HepG2 (cell line): Measurements from ENCODE around the gene ZNF446. TPM values are rescaled to one million over a fixed set of nuclear protein-coding genes. Genes with fewer than 3 reads are reported as not detected.

Experiments used
- CBFB ChIP-seq: sonication (generic); formaldehyde crosslinking; IDR thresholded peaks from 2 replicates; pipeline ENCODE4 v1.4.0; 2020; ENCODE audit warnings: missing genetic modification reagents
- ETV6 ChIP-seq: sonication (generic); formaldehyde crosslinking; conservative IDR thresholded peaks from 2 replicates; pipeline ENCODE4 v1.4.0; 2020; ENCODE audit warnings: missing genetic modification reagents
- KDM4B ChIP-seq: sonication (generic); formaldehyde crosslinking; IDR thresholded peaks from 2 replicates; pipeline ENCODE4 v1.4.0; 2020; ENCODE audit warnings: missing genetic modification reagents
- KDM5A ChIP-seq: fragments of 200-600 bp; sonication (generic); IDR thresholded peaks from 2 replicates; pipeline ENCODE4 v1.7.0; 2018; ENCODE audit warnings: antibody characterized with exemption, mild to moderate bottlenecking, low read length, borderline replicate concordance
- SMYD3 ChIP-seq: sonication (generic); formaldehyde crosslinking; IDR thresholded peaks from 2 replicates; pipeline ENCODE4 v1.8.1; 2023; ENCODE audit warnings: mild to moderate bottlenecking, missing genetic modification reagents
- SNAI1 ChIP-seq: sonication (generic); formaldehyde crosslinking; IDR thresholded peaks from 2 replicates; pipeline ENCODE4 v1.5.0; 2020; ENCODE audit warnings: mild to moderate bottlenecking, missing genetic modification reagents, borderline replicate concordance
- TSC22D2 ChIP-seq: sonication (generic); formaldehyde crosslinking; IDR thresholded peaks from 2 replicates; pipeline ENCODE4 v1.5.1; 2020; ENCODE audit warnings: missing genetic modification reagents, mild to moderate bottlenecking, borderline replicate concordance
- ZNF367 ChIP-seq: sonication (generic); formaldehyde crosslinking; IDR thresholded peaks from 2 replicates; pipeline ENCODE4 v1.4.0; 2020; ENCODE audit warnings: missing genetic modification reagents, borderline replicate concordance
- ZNF530 ChIP-seq: sonication (generic); formaldehyde crosslinking; IDR thresholded peaks from 2 replicates; pipeline ENCODE4 v1.5.0; 2020; ENCODE audit warnings: low read depth, mild to moderate bottlenecking, missing genetic modification reagents
- ZNF570 ChIP-seq: sonication (generic); formaldehyde crosslinking; IDR thresholded peaks from 2 replicates; pipeline ENCODE4 v1.4.0; 2020; ENCODE audit warnings: mild to moderate bottlenecking, missing genetic modification reagents, borderline replicate concordance
- polyA plus RNA-seq, 8 experiments: library from polyadenylated mRNA; depleted of rRNA in 3 of 8; stranded (reverse) in 7 of 8; unstranded in 1 of 8; fragments of >200 nt; fragmentation: Illumina TruSeq in 4 of 8; extraction: Trizol in 4 of 8; gene quantifications; 2 replicates each; pipeline versions ENCODE4 v1.2.1 to v1.2.3, GENCODE V29; 2011 to 2016; ENCODE audit warnings: low read depth in 4 of 8, missing spikeins in 1 of 8, mixed read lengths in 1 of 8; ENCODE audit not compliant: insufficient read depth in 1 of 8
- total RNA-seq, 5 experiments: library from RNA; depleted of rRNA; stranded (reverse); fragments of >200 nt; fragmentation: Illumina TruSeq; extraction: Trizol; gene quantifications; 2 replicates each; pipeline ENCODE4 v1.2.3, GENCODE V29; 2016; ENCODE audit warnings: low read depth in 1 of 5
- TF ChIP-seq, protein P1 (sequence below): sonication (generic); formaldehyde crosslinking; IDR thresholded peaks from 2 replicates; pipeline ENCODE4 v1.4.0; 2020; ENCODE audit warnings: mild to moderate bottlenecking, missing genetic modification reagents, borderline replicate concordance
- TF ChIP-seq, protein P2 (sequence below): fragments of 450-650 bp; IDR thresholded peaks from 2 replicates; pipeline ENCODE4 v1.6.1; 2017
- TF ChIP-seq, protein P3 (sequence below): sonication (generic); formaldehyde crosslinking; IDR thresholded peaks from 2 replicates; pipeline ENCODE4 v1.5.0; 2020; ENCODE audit warnings: mild to moderate bottlenecking, missing genetic modification reagents, borderline replicate concordance
- TF ChIP-seq, protein P4 (sequence below), 2 experiments: sonication (generic) in 1 of 2; formaldehyde crosslinking in 1 of 2; IDR thresholded peaks; 2 replicates each; pipeline versions ENCODE4 v1.5.1 to v1.6.1; 2011 to 2020; ENCODE audit warnings: borderline replicate concordance in 1 of 2, low read depth in 1 of 2, low read length in 1 of 2, mild to moderate bottlenecking in 1 of 2, missing genetic modification reagents in 1 of 2, moderate library complexity in 1 of 2
- TF ChIP-seq, protein P5 (sequence below): sonication (generic); formaldehyde crosslinking; IDR thresholded peaks from 2 replicates; pipeline ENCODE4 v1.4.0; 2020; ENCODE audit warnings: missing genetic modification reagents

ZNF446 gene
- total and polyA plus RNA-seq, 2 of the 13 experiments (the other 11 are each of a cell fraction or from before 2014, with no cell fraction given), result 3.0 to 3.6 TPM

DNA sequence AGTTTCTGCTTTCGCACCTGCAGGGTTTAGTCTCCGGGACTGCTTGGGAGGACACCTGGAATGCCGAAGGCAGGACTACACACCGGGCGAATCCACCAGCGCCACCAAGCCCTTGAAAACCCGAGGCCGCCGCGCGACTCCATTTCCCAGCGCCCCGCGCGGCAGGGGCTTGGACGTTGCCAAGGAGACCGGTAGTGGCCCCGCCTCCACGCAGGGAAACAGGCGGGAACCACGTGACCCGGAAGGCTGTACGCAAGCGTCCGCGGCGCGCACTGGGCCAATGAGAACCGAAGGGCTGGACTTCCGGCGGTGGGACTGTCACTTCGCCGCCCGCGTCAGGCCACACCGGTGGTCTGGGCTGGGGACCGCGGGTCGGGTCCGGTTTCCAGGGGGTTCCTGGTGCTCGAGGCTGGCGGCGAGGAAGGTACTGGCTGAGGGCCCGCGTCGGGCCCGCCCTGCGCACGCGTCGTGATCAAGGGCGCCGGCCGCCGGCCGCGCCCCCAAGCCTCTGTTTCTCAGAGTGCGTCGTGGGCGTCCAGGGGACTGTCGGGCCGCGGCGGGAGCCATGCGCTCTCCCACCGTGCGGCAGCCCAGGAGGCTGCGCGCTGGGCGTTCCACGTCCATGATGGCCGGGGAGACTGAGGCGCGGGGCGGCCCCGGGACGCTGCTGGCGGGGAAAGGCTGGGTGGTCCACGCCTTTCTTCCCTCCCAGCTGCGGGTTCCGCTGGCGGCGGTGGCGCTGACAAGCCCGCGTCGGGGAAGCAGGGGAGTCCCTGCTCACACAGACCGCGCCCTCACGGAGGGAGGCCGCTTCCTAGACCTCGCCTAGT lies 9.2 kb upstream of the ZNF446 start, which contains the start of gene ZNF324 (continued):
- TF ChIP-seq, protein P1, sequence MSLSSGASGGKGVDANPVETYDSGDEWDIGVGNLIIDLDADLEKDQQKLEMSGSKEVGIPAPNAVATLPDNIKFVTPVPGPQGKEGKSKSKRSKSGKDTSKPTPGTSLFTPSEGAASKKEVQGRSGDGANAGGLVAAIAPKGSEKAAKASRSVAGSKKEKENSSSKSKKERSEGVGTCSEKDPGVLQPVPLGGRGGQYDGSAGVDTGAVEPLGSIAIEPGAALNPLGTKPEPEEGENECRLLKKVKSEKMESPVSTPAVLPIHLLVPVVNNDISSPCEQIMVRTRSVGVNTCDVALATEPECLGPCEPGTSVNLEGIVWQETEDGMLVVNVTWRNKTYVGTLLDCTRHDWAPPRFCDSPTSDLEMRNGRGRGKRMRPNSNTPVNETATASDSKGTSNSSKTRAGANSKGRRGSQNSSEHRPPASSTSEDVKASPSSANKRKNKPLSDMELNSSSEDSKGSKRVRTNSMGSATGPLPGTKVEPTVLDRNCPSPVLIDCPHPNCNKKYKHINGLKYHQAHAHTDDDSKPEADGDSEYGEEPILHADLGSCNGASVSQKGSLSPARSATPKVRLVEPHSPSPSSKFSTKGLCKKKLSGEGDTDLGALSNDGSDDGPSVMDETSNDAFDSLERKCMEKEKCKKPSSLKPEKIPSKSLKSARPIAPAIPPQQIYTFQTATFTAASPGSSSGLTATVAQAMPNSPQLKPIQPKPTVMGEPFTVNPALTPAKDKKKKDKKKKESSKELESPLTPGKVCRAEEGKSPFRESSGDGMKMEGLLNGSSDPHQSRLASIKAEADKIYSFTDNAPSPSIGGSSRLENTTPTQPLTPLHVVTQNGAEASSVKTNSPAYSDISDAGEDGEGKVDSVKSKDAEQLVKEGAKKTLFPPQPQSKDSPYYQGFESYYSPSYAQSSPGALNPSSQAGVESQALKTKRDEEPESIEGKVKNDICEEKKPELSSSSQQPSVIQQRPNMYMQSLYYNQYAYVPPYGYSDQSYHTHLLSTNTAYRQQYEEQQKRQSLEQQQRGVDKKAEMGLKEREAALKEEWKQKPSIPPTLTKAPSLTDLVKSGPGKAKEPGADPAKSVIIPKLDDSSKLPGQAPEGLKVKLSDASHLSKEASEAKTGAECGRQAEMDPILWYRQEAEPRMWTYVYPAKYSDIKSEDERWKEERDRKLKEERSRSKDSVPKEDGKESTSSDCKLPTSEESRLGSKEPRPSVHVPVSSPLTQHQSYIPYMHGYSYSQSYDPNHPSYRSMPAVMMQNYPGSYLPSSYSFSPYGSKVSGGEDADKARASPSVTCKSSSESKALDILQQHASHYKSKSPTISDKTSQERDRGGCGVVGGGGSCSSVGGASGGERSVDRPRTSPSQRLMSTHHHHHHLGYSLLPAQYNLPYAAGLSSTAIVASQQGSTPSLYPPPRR, result no peak; the same call in 1 of the 2 replicates
- TF ChIP-seq ZNF570, result no peak
- TF ChIP-seq CBFB (CRISPR knock-in tag), result no peak
- no peak for TF ChIP-seq SMYD3 (CRISPR knock-in tag)
- no peak for TF ChIP-seq SNAI1 (CRISPR knock-in tag)
- TF ChIP-seq ZNF367 (CRISPR knock-in tag), result no peak
- TF ChIP-seq KDM5A, result peak; percentile 50; the same call in 1 of the 2 replicates
- peak; percentile 49; the same call in 1 of the 2 replicates for TF ChIP-seq KDM4B
- TF ChIP-seq, protein P2, sequence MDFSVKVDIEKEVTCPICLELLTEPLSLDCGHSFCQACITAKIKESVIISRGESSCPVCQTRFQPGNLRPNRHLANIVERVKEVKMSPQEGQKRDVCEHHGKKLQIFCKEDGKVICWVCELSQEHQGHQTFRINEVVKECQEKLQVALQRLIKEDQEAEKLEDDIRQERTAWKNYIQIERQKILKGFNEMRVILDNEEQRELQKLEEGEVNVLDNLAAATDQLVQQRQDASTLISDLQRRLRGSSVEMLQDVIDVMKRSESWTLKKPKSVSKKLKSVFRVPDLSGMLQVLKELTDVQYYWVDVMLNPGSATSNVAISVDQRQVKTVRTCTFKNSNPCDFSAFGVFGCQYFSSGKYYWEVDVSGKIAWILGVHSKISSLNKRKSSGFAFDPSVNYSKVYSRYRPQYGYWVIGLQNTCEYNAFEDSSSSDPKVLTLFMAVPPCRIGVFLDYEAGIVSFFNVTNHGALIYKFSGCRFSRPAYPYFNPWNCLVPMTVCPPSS, result no peak
- no peak; the same call in 1 of the 2 replicates for TF ChIP-seq TSC22D2 (CRISPR knock-in tag)
- TF ChIP-seq, protein P3, sequence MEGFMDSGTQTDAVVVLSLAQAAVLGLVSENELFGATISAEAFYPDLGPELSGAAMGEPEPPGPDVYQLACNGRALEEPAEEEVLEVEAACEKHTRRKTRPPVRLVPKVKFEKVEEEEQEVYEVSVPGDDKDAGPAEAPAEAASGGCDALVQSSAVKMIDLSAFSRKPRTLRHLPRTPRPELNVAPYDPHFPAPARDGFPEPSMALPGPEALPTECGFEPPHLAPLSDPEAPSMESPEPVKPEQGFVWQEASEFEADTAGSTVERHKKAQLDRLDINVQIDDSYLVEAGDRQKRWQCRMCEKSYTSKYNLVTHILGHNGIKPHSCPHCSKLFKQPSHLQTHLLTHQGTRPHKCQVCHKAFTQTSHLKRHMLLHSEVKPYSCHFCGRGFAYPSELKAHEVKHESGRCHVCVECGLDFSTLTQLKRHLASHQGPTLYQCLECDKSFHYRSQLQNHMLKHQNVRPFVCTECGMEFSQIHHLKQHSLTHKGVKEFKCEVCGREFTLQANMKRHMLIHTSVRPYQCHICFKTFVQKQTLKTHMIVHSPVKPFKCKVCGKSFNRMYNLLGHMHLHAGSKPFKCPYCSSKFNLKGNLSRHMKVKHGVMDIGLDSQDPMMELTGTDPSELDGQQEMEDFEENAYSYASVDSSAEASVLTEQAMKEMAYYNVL, result no peak
- TF ChIP-seq, protein P4, sequence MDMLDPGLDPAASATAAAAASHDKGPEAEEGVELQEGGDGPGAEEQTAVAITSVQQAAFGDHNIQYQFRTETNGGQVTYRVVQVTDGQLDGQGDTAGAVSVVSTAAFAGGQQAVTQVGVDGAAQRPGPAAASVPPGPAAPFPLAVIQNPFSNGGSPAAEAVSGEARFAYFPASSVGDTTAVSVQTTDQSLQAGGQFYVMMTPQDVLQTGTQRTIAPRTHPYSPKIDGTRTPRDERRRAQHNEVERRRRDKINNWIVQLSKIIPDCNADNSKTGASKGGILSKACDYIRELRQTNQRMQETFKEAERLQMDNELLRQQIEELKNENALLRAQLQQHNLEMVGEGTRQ (IDR thresholded peaks at IDR 0.05; ENCODE audit: low read depth, low read length), result peak; percentile 94
- TF ChIP-seq, protein P4 (CRISPR knock-in tag; IDR thresholded peaks at IDR 0.05; ENCODE audit: borderline replicate concordance), result peak; percentile 95; the same call in 1 of the 2 replicates
- TF ChIP-seq, protein P5, sequence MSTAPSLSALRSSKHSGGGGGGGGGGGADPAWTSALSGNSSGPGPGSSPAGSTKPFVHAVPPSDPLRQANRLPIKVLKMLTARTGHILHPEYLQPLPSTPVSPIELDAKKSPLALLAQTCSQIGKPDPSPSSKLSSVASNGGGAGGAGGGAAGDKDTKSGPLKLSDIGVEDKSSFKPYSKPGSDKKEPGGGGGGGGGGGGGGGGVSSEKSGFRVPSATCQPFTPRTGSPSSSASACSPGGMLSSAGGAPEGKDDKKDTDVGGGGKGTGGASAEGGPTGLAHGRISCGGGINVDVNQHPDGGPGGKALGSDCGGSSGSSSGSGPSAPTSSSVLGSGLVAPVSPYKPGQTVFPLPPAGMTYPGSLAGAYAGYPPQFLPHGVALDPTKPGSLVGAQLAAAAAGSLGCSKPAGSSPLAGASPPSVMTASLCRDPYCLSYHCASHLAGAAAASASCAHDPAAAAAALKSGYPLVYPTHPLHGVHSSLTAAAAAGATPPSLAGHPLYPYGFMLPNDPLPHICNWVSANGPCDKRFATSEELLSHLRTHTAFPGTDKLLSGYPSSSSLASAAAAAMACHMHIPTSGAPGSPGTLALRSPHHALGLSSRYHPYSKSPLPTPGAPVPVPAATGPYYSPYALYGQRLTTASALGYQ (CRISPR knock-in tag), result no peak
- no peak for TF ChIP-seq ZNF530 (CRISPR knock-in tag)
- TF ChIP-seq ETV6, result no peak
